Osteocyte (in vitro differentiated cells): ENCODE results near the gene TNS1. TPM values are rescaled to one million over a fixed set of nuclear protein-coding genes. Genes with fewer than 3 reads are reported as not detected.
A peak's percentile ranks its signal among the peaks of the same experiment; 100 is the strongest.
"Not testable (repeated sequence)": the region's sequence is repeated elsewhere in the genome, so short reads cannot be mapped to it uniquely, and the experiment has no call there.

ENCODE experiments used
- DNase-seq: peaks from one replicate; pipeline ENCODE4 v3.0.0; 2021; ENCODE audit warnings: mixed read lengths; ENCODE audit not compliant: unreplicated experiment; ENCODE audit errors: extremely low spot score
- H3K27ac Mint-ChIP-seq: one replicate; pipeline ENCODE4 v1.8.0; 2021; ENCODE audit warnings: mild to moderate bottlenecking, mixed read lengths; ENCODE audit not compliant: unreplicated experiment
- H3K27me3 Mint-ChIP-seq: one replicate; pipeline ENCODE4 v1.8.0; 2021; ENCODE audit warnings: mixed read lengths; ENCODE audit not compliant: unreplicated experiment
- H3K36me3 Mint-ChIP-seq: one replicate; pipeline ENCODE4 v1.8.0; 2021; ENCODE audit warnings: mixed read lengths; ENCODE audit not compliant: unreplicated experiment
- H3K4me1 Mint-ChIP-seq: one replicate; pipeline ENCODE4 v1.8.0; 2021; ENCODE audit warnings: mixed read lengths; ENCODE audit not compliant: unreplicated experiment
- H3K4me3 Mint-ChIP-seq: one replicate; pipeline ENCODE4 v1.8.0; 2021; ENCODE audit warnings: mild to moderate bottlenecking, moderate library complexity, mixed read lengths; ENCODE audit not compliant: unreplicated experiment
- H3K9me3 Mint-ChIP-seq: one replicate; pipeline ENCODE4 v1.8.0; 2021; ENCODE audit warnings: mixed read lengths; ENCODE audit not compliant: unreplicated experiment
- CTCF ChIP-seq: fragments of 200-600 bp; sonication (generic); IDR thresholded peaks from 2 replicates; pipeline ENCODE4 v1.5.0; 2021; ENCODE audit warnings: antibody characterized with exemption, mild to moderate bottlenecking, moderate library complexity
- long read RNA-seq: library from polyadenylated mRNA; unstranded; transcript quantifications from one replicate; pipeline ENCODE4 v2.0.0, GENCODE V29; 2021
- total RNA-seq: library from RNA; stranded (reverse); gene quantifications from 2 replicates; pipeline ENCODE4 v1.2.1, GENCODE V29; 2021

The TNS1 gene
- 80.8 and 82.5 TPM in 2 replicates for total RNA-seq
- long read RNA-seq, partial matches to known transcripts = 10 of 30 reads
- long read RNA-seq, other reads (novel, unspliced or antisense) = 18 of 30 reads

- H3K4me1 Mint-ChIP-seq = peaks cover 74% of the 10 kb centered on the region
- no peaks in the 10 kb centered on the region for H3K27me3 Mint-ChIP-seq
- peak within 1 kb of the TSS; percentile 98 for H3K27ac Mint-ChIP-seq
- H3K4me3 Mint-ChIP-seq = peak within 1 kb of the TSS; percentile 79
- TF ChIP-seq CTCF = no peak
- no peaks in the 10 kb centered on the region for H3K9me3 Mint-ChIP-seq
- peak; percentile 88 for DNase-seq
- H3K36me3 Mint-ChIP-seq = no peaks in the 10 kb centered on the region
These were observed at the start of gene TNS1 for GRCh38 chr2:218002845-218003180. TNS1 (minus strand) TSS chr2:218002995; CDS start chr2:218002872, 123 bp downstream.

GRCh38 chr2:218051903-218052302 is 49.1 kb upstream of the TNS1 start:
- no peak overlapping the region for H3K4me3 Mint-ChIP-seq
- peaks cover 70% of the 10 kb centered on the region for H3K27me3 Mint-ChIP-seq
- H3K9me3 Mint-ChIP-seq = no peaks in the 10 kb centered on the region
- DNase-seq = no peak
- no peaks in the 10 kb centered on the region for H3K36me3 Mint-ChIP-seq
- no peak overlapping the region for H3K27ac Mint-ChIP-seq
- TF ChIP-seq CTCF = no peak
- H3K4me1 Mint-ChIP-seq = no peaks in the 10 kb centered on the region

GRCh38 chr2:218047536-218048225 is 44.9 kb upstream of the TNS1 start:
- TF ChIP-seq CTCF = no peak
- no peaks in the 10 kb centered on the region for H3K36me3 Mint-ChIP-seq
- H3K27ac Mint-ChIP-seq = no peak overlapping the region
- H3K27me3 Mint-ChIP-seq = peaks cover 68% of the 10 kb centered on the region
- DNase-seq = no peak
- H3K4me1 Mint-ChIP-seq = no peaks in the 10 kb centered on the region
- no peaks in the 10 kb centered on the region for H3K9me3 Mint-ChIP-seq
- H3K4me3 Mint-ChIP-seq = no peak overlapping the region

DNA sequence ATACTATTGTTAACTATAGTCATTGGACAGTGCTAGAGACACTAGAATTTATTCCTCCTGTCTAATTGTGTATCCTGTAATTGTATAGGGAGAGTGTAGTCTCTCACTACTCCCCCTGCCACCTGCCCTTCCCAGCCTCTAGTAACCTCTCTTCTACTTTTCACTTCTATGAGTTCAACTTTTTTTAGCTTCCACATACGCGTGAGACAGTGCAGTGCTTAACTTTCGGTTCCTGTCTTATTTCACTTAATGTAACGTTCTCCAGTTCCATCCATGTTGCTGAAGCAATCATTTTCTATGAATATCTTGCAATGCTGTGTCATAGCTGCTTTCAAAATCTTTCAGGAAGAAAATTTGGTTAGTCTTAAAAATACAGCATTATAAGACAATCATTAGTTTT is 43.4 kb upstream of the TNS1 start:
- Mint-ChIP-seq H3K27ac (no peak overlapping the region), H3K4me1 (no peaks in the 10 kb centered on the region), H3K27me3 (peaks cover 68% of the 10 kb centered on the region), H3K36me3 (no peaks in the 10 kb centered on the region), H3K9me3 (no peaks in the 10 kb centered on the region), H3K4me3 (no peak overlapping the region)
- TF ChIP-seq CTCF = no peak
- DNase-seq = no peak

DNA sequence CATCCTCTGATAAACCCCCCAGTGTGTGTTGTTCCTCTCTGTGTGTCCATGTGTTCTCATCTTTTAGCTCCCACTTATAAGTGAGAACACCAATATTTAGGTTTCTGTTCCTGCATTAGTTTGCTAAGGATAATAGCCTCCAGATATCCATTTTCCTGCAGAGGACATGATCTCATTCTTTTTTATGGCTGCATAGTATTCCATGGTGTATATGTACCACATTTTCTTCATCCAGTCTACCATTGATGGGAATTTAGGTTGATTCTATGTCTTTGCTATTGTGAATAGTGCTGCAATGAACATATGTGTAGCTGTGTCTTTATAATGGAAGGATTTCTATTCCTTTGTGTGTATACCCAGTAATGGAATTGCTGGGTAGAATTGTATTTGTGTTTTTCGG is 41.8 kb upstream of the TNS1 start:
- DNase-seq, H3K36me3 Mint-ChIP-seq, H3K4me1 Mint-ChIP-seq, H3K27ac Mint-ChIP-seq, H3K4me3 Mint-ChIP-seq, H3K9me3 Mint-ChIP-seq: not testable (repeated sequence)
- H3K27me3 Mint-ChIP-seq = peaks cover 75% of the 10 kb centered on the region
